Measurements from ENCODE around the gene CD79B.

DNA sequence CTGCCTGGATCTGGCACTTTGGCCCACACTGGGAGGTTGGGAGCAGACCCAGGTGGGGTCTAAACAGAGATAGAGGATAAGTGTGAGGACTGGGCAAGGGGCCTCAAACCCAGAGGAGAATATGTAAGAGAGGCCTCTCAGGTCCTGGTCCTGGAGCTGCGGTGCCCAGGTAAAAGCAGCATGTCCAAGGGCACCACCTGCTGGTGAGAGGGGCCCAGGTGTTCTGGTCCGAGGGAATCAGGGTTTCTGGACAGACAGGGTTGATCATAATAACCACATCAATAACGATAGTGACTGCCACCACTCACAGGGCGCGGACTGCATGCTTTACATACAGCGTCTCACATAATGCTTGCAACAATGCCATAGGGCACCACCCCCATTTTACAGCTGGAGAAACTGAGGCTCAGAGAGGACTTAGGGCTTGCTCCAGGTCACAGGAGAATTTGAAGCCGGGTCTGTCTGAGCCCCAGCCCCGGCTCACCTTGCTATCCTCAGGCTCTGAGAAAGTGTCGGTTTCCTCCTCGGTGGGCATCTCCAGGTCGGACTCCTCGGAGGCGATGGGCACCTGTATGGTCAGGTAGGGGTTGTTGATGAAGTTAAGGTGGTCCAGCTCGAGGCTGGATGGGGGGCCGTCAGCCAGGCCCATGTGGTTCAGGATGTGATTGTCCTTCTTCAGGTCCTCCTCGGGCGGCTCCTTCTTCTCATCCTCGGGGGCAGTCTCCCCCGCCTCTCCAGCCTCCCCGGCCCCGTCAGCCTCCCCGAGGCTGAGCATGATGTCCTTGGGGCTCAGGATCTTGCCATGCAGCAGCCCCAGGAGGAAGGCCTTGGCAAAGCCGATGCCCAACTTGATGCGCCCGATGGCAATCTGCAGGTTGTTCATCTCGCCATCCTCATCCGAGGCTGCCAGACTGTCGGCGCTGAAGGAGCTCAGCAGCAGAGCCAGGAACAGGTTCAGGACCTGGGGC is 19.1 kb upstream of the CD79B start:
- TF ChIP-seq EZH2 (IDR thresholded peaks at IDR 0.05; ENCODE audit: low read depth, unreplicated experiment): no peak
- TF ChIP-seq, protein P1, sequence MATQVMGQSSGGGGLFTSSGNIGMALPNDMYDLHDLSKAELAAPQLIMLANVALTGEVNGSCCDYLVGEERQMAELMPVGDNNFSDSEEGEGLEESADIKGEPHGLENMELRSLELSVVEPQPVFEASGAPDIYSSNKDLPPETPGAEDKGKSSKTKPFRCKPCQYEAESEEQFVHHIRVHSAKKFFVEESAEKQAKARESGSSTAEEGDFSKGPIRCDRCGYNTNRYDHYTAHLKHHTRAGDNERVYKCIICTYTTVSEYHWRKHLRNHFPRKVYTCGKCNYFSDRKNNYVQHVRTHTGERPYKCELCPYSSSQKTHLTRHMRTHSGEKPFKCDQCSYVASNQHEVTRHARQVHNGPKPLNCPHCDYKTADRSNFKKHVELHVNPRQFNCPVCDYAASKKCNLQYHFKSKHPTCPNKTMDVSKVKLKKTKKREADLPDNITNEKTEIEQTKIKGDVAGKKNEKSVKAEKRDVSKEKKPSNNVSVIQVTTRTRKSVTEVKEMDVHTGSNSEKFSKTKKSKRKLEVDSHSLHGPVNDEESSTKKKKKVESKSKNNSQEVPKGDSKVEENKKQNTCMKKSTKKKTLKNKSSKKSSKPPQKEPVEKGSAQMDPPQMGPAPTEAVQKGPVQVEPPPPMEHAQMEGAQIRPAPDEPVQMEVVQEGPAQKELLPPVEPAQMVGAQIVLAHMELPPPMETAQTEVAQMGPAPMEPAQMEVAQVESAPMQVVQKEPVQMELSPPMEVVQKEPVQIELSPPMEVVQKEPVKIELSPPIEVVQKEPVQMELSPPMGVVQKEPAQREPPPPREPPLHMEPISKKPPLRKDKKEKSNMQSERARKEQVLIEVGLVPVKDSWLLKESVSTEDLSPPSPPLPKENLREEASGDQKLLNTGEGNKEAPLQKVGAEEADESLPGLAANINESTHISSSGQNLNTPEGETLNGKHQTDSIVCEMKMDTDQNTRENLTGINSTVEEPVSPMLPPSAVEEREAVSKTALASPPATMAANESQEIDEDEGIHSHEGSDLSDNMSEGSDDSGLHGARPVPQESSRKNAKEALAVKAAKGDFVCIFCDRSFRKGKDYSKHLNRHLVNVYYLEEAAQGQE (IDR thresholded peaks at IDR 0.05; ENCODE audit: unreplicated experiment): no peak
- TF ChIP-seq, protein P2, sequence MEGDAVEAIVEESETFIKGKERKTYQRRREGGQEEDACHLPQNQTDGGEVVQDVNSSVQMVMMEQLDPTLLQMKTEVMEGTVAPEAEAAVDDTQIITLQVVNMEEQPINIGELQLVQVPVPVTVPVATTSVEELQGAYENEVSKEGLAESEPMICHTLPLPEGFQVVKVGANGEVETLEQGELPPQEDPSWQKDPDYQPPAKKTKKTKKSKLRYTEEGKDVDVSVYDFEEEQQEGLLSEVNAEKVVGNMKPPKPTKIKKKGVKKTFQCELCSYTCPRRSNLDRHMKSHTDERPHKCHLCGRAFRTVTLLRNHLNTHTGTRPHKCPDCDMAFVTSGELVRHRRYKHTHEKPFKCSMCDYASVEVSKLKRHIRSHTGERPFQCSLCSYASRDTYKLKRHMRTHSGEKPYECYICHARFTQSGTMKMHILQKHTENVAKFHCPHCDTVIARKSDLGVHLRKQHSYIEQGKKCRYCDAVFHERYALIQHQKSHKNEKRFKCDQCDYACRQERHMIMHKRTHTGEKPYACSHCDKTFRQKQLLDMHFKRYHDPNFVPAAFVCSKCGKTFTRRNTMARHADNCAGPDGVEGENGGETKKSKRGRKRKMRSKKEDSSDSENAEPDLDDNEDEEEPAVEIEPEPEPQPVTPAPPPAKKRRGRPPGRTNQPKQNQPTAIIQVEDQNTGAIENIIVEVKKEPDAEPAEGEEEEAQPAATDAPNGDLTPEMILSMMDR (conservative IDR thresholded peaks at IDR 0.05; ENCODE audit: low read depth in 2 of 2): peak; percentile 77 to 85
- TF ChIP-seq, protein P3, sequence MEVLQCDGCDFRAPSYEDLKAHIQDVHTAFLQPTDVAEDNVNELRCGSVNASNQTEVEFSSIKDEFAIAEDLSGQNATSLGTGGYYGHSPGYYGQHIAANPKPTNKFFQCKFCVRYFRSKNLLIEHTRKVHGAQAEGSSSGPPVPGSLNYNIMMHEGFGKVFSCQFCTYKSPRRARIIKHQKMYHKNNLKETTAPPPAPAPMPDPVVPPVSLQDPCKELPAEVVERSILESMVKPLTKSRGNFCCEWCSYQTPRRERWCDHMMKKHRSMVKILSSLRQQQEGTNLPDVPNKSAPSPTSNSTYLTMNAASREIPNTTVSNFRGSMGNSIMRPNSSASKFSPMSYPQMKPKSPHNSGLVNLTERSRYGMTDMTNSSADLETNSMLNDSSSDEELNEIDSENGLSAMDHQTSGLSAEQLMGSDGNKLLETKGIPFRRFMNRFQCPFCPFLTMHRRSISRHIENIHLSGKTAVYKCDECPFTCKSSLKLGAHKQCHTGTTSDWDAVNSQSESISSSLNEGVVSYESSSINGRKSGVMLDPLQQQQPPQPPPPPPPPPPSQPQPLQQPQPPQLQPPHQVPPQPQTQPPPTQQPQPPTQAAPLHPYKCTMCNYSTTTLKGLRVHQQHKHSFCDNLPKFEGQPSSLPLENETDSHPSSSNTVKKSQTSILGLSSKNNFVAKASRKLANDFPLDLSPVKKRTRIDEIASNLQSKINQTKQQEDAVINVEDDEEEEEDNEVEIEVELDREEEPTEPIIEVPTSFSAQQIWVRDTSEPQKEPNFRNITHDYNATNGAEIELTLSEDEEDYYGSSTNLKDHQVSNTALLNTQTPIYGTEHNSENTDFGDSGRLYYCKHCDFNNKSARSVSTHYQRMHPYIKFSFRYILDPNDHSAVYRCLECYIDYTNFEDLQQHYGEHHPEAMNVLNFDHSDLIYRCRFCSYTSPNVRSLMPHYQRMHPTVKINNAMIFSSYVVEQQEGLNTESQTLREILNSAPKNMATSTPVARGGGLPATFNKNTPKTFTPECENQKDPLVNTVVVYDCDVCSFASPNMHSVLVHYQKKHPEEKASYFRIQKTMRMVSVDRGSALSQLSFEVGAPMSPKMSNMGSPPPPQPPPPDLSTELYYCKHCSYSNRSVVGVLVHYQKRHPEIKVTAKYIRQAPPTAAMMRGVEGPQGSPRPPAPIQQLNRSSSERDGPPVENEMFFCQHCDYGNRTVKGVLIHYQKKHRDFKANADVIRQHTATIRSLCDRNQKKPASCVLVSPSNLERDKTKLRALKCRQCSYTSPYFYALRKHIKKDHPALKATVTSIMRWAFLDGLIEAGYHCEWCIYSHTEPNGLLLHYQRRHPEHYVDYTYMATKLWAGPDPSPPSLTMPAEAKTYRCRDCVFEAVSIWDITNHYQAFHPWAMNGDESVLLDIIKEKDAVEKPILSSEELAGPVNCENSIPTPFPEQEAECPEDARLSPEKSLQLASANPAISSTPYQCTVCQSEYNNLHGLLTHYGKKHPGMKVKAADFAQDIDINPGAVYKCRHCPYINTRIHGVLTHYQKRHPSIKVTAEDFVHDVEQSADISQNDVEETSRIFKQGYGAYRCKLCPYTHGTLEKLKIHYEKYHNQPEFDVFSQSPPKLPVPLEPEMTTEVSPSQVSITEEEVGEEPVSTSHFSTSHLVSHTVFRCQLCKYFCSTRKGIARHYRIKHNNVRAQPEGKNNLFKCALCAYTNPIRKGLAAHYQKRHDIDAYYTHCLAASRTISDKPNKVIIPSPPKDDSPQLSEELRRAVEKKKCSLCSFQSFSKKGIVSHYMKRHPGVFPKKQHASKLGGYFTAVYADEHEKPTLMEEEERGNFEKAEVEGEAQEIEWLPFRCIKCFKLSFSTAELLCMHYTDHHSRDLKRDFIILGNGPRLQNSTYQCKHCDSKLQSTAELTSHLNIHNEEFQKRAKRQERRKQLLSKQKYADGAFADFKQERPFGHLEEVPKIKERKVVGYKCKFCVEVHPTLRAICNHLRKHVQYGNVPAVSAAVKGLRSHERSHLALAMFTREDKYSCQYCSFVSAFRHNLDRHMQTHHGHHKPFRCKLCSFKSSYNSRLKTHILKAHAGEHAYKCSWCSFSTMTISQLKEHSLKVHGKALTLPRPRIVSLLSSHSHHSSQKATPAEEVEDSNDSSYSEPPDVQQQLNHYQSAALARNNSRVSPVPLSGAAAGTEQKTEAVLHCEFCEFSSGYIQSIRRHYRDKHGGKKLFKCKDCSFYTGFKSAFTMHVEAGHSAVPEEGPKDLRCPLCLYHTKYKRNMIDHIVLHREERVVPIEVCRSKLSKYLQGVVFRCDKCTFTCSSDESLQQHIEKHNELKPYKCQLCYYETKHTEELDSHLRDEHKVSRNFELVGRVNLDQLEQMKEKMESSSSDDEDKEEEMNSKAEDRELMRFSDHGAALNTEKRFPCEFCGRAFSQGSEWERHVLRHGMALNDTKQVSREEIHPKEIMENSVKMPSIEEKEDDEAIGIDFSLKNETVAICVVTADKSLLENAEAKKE (CRISPR knock-in tag; IDR thresholded peaks at IDR 0.05): no peak

Measured in GM23338 (cell line).